Neural cell (in vitro differentiated cells): ENCODE data around the gene FBRS. TPM values are rescaled to one million over a fixed set of nuclear protein-coding genes. Genes with fewer than 3 reads are reported as not detected.
A peak's percentile ranks its signal among the peaks of the same experiment; 100 is the strongest.

ENCODE experiments used
- H2AFZ ChIP-seq: fragments of 200-600, 300-800 bp; sonication (generic), shearing (Covaris generic); 2 replicates; pipeline ENCODE4 v1.6.0; 2014; ENCODE audit warnings: low read depth, mild to moderate bottlenecking, antibody characterized with exemption, low read length, moderate library complexity
- H3F3A ChIP-seq: fragments of 200-600 bp; shearing (Covaris generic); 2 replicates; pipeline ENCODE4 v1.6.1; 2016; ENCODE audit warnings: mild to moderate bottlenecking, moderate library complexity, mixed read lengths, antibody characterized with exemption, low read length; ENCODE audit not compliant: insufficient read depth, poor library complexity, severe bottlenecking
- H3K27ac ChIP-seq: fragments of 200-600, 300-800 bp; sonication (generic), shearing (Covaris generic); 2 replicates; pipeline ENCODE4 v1.5.1; 2014; ENCODE audit warnings: mild to moderate bottlenecking, low read length, moderate library complexity
- H3K27me3 ChIP-seq: fragments of 300-800, 200-600 bp; sonication (generic), shearing (Covaris generic); 2 replicates; pipeline ENCODE4 v1.6.0; 2014; ENCODE audit warnings: mild to moderate bottlenecking, low read depth, low read length, moderate library complexity; ENCODE audit not compliant: insufficient read depth
- H3K36me3 ChIP-seq: fragments of 300-800, 200-600 bp; sonication (generic), shearing (Covaris generic); 2 replicates; pipeline ENCODE4 v1.5.1; 2014; ENCODE audit warnings: mild to moderate bottlenecking, antibody characterized with exemption, low read length, moderate library complexity; ENCODE audit not compliant: insufficient read depth
- H3K4me2 ChIP-seq: fragments of 300-800, 200-600 bp; sonication (generic), shearing (Covaris generic); 2 replicates; pipeline ENCODE4 v1.6.0; 2014; ENCODE audit warnings: mild to moderate bottlenecking, low read length
- H3K4me3 ChIP-seq: fragments of 300-800, 200-600 bp; sonication (generic), shearing (Covaris generic); 2 replicates; pipeline ENCODE4 v1.5.1; 2014; ENCODE audit warnings: mild to moderate bottlenecking, low read length, moderate library complexity
- H3K79me2 ChIP-seq: fragments of 200-600 bp; shearing (Covaris generic); replicated peaks from 2 replicates; pipeline ENCODE4 v1.6.0; 2014; ENCODE audit warnings: mild to moderate bottlenecking, low read length, moderate library complexity; ENCODE audit not compliant: insufficient read depth
- H3K9ac ChIP-seq: fragments of 300-800, 200-600 bp; sonication (generic), shearing (Covaris generic); 2 replicates; pipeline ENCODE4 v1.6.1; 2016; ENCODE audit warnings: mild to moderate bottlenecking, low read length, mixed read lengths
- H3K9me2 ChIP-seq: fragments of 200-600 bp; shearing (Covaris generic); 2 replicates; pipeline ENCODE4 v1.6.1; 2016; ENCODE audit warnings: mild to moderate bottlenecking, low read length, mixed read lengths; ENCODE audit not compliant: insufficient read depth
- H3K9me3 ChIP-seq: fragments of 200-600, 300-800 bp; sonication (generic), shearing (Covaris generic); 2 replicates; pipeline ENCODE4 v1.6.1; 2016; ENCODE audit warnings: mild to moderate bottlenecking, mixed run types, low read length, moderate library complexity, mixed read lengths
- H4K20me1 ChIP-seq: fragments of 200-600 bp; shearing (Covaris generic); 2 replicates; pipeline ENCODE4 v1.6.1; 2016; ENCODE audit warnings: mild to moderate bottlenecking, mixed run types; ENCODE audit not compliant: insufficient read depth
- CTCF ChIP-seq: fragments of 450-650 bp; IDR thresholded peaks from 2 replicates; pipeline ENCODE4 v1.5.1; 2014; ENCODE audit warnings: antibody characterized with exemption, mild to moderate bottlenecking, moderate library complexity; ENCODE audit not compliant: poor library complexity, severe bottlenecking
- EP300 ChIP-seq: fragments of 450-650 bp; conservative IDR thresholded peaks from 2 replicates; pipeline ENCODE4 v1.6.1; 2014; ENCODE audit warnings: antibody characterized with exemption, mild to moderate bottlenecking, moderate library complexity; ENCODE audit not compliant: poor library complexity, severe bottlenecking
- EZH2 ChIP-seq: fragments of 200-600, 300-800 bp; shearing (Covaris generic), sonication (generic); IDR thresholded peaks from 2 replicates; pipeline ENCODE4 v1.6.1; 2014; ENCODE audit warnings: antibody characterized with exemption, low read length, borderline replicate concordance, mild to moderate bottlenecking; ENCODE audit not compliant: insufficient read depth, poor library complexity, severe bottlenecking
- MXI1 ChIP-seq: fragments of 450-650 bp; conservative IDR thresholded peaks from 2 replicates; pipeline ENCODE4 v1.6.1; 2014; ENCODE audit warnings: antibody characterized with exemption, mild to moderate bottlenecking; ENCODE audit not compliant: poor library complexity, severe bottlenecking
- POLR2AphosphoS5 ChIP-seq: IDR thresholded peaks from 2 replicates; pipeline ENCODE4 v1.6.1; 2012
- RAD21 ChIP-seq: fragments of 450-650 bp; conservative IDR thresholded peaks from 2 replicates; pipeline ENCODE4 v1.6.1; 2014; ENCODE audit warnings: antibody characterized with exemption, mild to moderate bottlenecking, moderate library complexity
- REST ChIP-seq: IDR thresholded peaks from 2 replicates; pipeline ENCODE4 v1.6.1; 2012; ENCODE audit warnings: borderline replicate concordance
- SMC3 ChIP-seq: fragments of 450-650 bp; conservative IDR thresholded peaks from 2 replicates; pipeline ENCODE4 v1.6.1; 2014; ENCODE audit warnings: antibody characterized with exemption, mild to moderate bottlenecking, moderate library complexity; ENCODE audit not compliant: poor library complexity
- TAF1 ChIP-seq: IDR thresholded peaks from 2 replicates; pipeline ENCODE4 v1.6.1; 2012; ENCODE audit warnings: low read depth
- polyA plus RNA-seq: library from polyadenylated mRNA; depleted of rRNA; stranded (reverse); fragments of >200 nt; gene quantifications from 2 replicates; pipeline ENCODE4 v1.2.3, GENCODE V29; 2014

FBRS gene
- polyA plus RNA-seq, 1 donor from 2014 or later = 24.2 TPM

DNA sequence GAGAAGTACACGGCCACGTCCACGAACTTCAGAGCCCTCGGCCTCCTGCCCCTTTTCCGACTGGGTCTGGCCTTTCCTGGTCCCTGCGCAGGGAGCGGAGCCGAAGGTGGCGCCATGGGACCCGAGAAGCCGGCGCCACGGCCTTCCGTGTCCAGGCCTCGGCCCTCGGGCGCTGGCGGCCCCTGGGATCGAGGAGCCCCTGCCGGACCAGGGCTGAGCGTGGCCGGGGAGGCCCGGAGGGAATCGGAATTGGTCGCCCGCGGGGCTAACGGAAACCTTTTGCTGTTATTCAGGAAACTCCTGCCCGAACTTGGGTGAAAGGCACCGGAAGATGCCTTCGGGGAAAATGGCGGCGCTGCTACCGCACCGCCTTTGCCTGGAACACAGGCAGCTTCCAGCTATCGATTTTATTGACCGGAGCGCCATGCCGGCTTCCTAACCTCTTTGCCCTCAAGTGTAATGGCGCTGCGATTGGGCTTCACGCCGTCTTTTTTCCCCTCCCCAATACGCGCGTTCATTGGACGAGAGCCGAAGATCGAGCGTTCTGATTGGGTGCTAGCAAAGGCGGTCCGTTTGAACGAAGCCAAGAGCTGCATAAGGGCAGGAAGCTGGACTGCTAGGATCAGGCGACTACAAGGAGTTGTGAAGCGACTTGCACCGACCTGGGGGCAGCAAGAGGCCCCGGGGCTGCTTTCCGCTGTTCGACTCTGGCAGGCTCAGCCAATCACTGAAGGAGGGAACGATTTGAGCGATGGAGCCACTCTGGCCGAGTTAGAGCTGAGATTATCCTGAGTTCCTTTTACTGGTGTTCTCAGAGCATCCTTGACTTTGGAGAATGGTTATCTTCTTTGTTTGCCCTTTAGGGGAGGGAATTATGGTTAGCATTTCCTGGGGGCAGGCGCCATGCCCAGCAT, 48.0 kb upstream of the FBRS start, which contains the start of gene ZNF689:
Gene ZNF689, minus strand, starts transcription at position 464 of the 914 bp plus-strand sequence. Its CDS starts 348 bp downstream, at position 116.
- Histone ChIP-seq H3K9ac (peak within 1 kb of the TSS; percentile 96), H3K36me3 (no peaks in the 10 kb centered on the region), H3K27ac (peak within 1 kb of the TSS; percentile 90), H4K20me1 (no peaks in the 10 kb centered on the region), H3K27me3 (no peaks in the 10 kb centered on the region), H3K9me2 (no peaks in the 10 kb centered on the region), H2AFZ (peak within 1 kb of the TSS; percentile 100), H3F3A (no peaks in the 10 kb centered on the region), H3K4me2 (peak within 1 kb of the TSS; percentile 84), H3K79me2 (peaks cover 10% of the 10 kb centered on the region), H3K4me3 (peak within 1 kb of the TSS; percentile 97), H3K9me3 (no peaks in the 10 kb centered on the region)
- TF ChIP-seq MXI1 = peak; percentile 86
- TF ChIP-seq EP300 = peak; percentile 26
- TF ChIP-seq SMC3 = peak; percentile 30
- TF ChIP-seq EZH2 = no peak
- TF ChIP-seq TAF1 = peak; percentile 70
- peak; percentile 37 for TF ChIP-seq RAD21
- TF ChIP-seq CTCF = peak; percentile 44
- peak; percentile 81 for TF ChIP-seq REST
- TF ChIP-seq POLR2AphosphoS5 = peak; percentile 70

DNA sequence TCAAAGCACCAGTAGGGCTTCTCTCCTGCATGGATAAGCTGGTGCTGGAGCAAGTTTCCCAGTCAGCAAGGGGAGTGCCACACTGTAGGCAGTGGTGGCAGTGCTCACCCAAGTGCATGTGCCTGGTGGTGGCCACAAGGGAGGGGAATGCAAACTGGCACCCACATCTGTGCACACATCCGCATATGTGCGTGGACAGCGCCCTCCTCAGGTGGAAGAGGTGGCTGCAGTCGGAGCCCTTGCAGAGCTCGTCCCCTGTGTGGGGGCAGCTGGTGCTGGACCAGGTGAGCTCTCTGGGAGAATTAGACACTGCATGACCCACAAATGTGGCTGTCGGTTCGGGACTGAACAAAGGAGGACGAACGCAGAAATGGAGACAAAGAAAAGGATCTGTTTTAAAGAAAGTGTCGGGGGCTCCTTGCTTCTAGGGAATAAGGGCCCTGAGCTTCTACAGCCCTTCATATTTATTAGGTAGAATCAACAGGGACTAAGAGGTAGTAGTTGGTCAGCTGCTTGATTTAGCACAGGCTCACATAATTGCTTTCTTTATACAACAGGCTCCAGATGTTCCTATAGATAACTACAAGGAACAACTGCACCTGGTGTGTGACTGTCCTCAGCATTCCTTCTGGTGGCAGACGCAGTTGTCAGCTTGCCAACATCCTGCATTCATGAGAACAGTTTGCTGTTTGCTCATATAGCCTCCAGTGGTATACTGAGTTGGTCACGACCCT, 42.7 kb upstream of the FBRS start:
- no peaks in the 10 kb centered on the region for H3K9me2 ChIP-seq
- H4K20me1 ChIP-seq = no peaks in the 10 kb centered on the region
- H3K4me3 ChIP-seq = no peak overlapping the region
- no peaks in the 10 kb centered on the region for H3K36me3 ChIP-seq
- H3K9ac ChIP-seq = no peak overlapping the region
- no peaks in the 10 kb centered on the region for H3K9me3 ChIP-seq
- no peaks in the 10 kb centered on the region for H3F3A ChIP-seq
- H2AFZ ChIP-seq = no peak overlapping the region
- H3K27me3 ChIP-seq = no peaks in the 10 kb centered on the region
- no peaks in the 10 kb centered on the region for H3K79me2 ChIP-seq
- no peak overlapping the region for H3K27ac ChIP-seq
- TF ChIP-seq TAF1 = no peak
- TF ChIP-seq CTCF = peak; percentile 62
- TF ChIP-seq RAD21 = peak; percentile 41
- no peak overlapping the region for H3K4me2 ChIP-seq
